Memory B cell (primary cell): ENCODE results near the gene ERMARD.

Source experiments
- ATAC-seq: fragments of 150-1000 bp; cut with Tn5 transposase; 2 replicates; pipeline ENCODE4 v1.10.0; 2021; ENCODE audit warnings: low read depth, mild to moderate bottlenecking, moderate library complexity
- DNase-seq, 2 donors: peaks; one replicate each; pipeline ENCODE4 v3.0.0; 2022; ENCODE audit warnings: low spot score in 2 of 2
- H3K27ac Mint-ChIP-seq: one replicate; pipeline ENCODE4 v1.8.0; 2022; ENCODE audit warnings: mild to moderate bottlenecking, moderate library complexity, mixed read lengths
- H3K27me3 Mint-ChIP-seq: one replicate; pipeline ENCODE4 v1.8.0; 2022; ENCODE audit warnings: mixed read lengths
- H3K36me3 Mint-ChIP-seq: one replicate; pipeline ENCODE4 v1.8.0; 2022; ENCODE audit warnings: mild to moderate bottlenecking, mixed read lengths
- H3K4me1 Mint-ChIP-seq: one replicate; pipeline ENCODE4 v1.8.0; 2022; ENCODE audit warnings: mixed read lengths
- H3K4me3 Mint-ChIP-seq: one replicate; pipeline ENCODE4 v1.8.0; 2022; ENCODE audit warnings: mild to moderate bottlenecking, moderate library complexity, mixed read lengths
- H3K9me3 Mint-ChIP-seq: one replicate; pipeline ENCODE4 v1.8.0; 2022; ENCODE audit warnings: mixed read lengths

Gene ERMARD

GRCh38 chr6:169723991-169724493 is 27.4 kb upstream of the ERMARD start:
- DNase-seq (peak; percentile 38 to 55), ATAC-seq (peak; percentile 49)
- H3K27ac Mint-ChIP-seq = no peak overlapping the region
- no peaks in the 10 kb centered on the region for H3K27me3 Mint-ChIP-seq
- H3K9me3 Mint-ChIP-seq = no peaks in the 10 kb centered on the region
- H3K36me3 Mint-ChIP-seq = no peaks in the 10 kb centered on the region
- H3K4me1 Mint-ChIP-seq = peaks cover 10% of the 10 kb centered on the region
- peak overlapping the region; percentile 65 for H3K4me3 Mint-ChIP-seq

DNA sequence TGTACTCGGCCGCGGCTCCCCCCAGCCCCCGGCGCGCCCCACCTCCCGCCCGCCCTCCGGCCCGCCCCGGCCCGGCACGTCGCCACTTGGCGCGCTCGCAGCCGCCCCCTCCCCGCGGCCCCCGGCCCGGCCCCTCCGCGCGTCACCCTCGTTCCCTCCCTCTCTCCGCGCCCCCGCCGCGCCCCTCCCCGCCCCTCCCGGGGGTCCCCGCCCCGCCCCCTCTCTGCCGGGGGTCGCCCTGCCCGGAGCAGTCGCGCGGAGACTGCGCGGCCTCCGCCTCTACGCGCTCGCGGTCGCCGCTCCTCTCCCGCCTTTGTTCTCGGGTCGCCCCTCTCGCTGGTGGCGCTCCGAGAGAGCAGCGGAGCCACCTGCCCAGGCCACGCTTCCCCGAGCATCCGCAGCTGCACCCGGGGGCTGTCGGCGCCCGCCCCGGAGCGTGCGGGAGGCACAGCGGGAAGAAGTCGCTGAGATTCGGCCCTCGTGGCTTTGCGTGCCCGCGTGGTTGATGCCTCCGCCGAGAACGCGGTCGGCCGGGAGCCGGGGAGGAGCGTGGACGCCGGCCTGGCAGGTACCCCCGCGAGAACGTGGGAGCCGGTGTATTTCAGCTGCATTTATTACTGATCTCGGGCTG is 26.8 kb upstream of the ERMARD start, which contains the start of gene PHF10:
PHF10 (minus strand) TSS at position 7 of the 631 bp plus-strand sequence. CDS start 569 bp downstream, outside the sequence.
- Mint-ChIP-seq H3K4me1 (peaks cover 10% of the 10 kb centered on the region), H3K36me3 (no peaks in the 10 kb centered on the region), H3K9me3 (no peaks in the 10 kb centered on the region), H3K27me3 (no peaks in the 10 kb centered on the region), H3K4me3 (peak within 1 kb of the TSS; percentile 99), H3K27ac (peak within 1 kb of the TSS; percentile 94)
- ATAC-seq (peak; percentile 51), DNase-seq (peak; percentile 51 to 68)

DNA sequence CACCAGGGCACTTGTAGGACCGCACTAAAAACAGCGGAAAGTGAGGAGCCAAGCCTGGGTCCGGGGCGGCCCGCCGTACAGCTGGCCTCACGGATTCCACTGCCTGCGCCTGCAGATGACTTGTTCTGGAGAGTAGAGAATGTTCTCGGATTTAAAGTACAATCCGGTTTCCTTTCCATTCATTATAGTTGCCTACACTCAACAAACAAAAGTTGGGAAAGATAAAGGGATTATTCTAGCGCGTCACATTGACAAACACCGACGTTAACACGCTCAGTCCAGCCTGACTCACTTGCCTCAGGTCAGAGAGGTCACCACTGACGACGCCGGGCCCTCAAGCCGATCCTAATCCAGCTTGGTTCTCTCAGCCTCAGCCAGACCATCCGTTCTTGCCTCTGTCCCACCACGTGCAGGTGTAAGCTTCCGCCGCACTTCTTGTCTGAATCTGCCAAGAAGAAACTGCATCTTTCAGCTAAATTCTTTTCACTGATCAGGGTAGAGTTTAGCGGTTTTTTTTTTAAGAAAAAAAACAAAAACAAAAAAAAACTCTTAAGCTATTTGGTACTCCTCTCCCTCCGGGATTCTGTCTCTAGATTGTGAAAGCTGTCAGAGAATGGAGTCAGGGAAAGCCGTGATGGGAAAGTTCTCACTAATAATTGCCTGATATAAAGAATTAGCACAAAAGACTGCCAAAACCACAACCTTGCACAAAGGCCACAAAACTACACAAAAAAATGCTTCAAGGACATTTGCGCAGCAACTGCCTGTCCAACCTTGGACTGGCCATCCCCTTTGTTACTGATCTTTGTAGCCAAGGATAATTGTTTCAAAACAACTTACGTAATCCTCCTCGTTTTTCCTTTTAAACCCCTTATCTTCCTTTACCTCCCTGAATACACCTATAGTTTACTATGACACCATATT is 26.0 kb upstream of the ERMARD start:
- Mint-ChIP-seq H3K36me3 (no peaks in the 10 kb centered on the region), H3K9me3 (no peaks in the 10 kb centered on the region), H3K4me3 (peak overlapping the region; percentile 80), H3K27me3 (no peaks in the 10 kb centered on the region), H3K27ac (peak overlapping the region; percentile 73), H3K4me1 (peaks cover 10% of the 10 kb centered on the region)
- ATAC-seq (no peak), DNase-seq (no peak)

GRCh38 chr6:169726049-169726400 is 25.4 kb upstream of the ERMARD start:
- Mint-ChIP-seq H3K27ac (peak overlapping the region; percentile 73), H3K9me3 (no peaks in the 10 kb centered on the region), H3K4me3 (peak overlapping the region; percentile 80), H3K27me3 (no peaks in the 10 kb centered on the region), H3K36me3 (no peaks in the 10 kb centered on the region), H3K4me1 (peaks cover 10% of the 10 kb centered on the region)
- ATAC-seq (no peak), DNase-seq (no peak)

- no peaks in the 10 kb centered on the region for H3K36me3 Mint-ChIP-seq
- H3K27ac Mint-ChIP-seq = no peak overlapping the region
- H3K4me3 Mint-ChIP-seq = no peak overlapping the region
These were observed 24.5 kb upstream of the ERMARD start for GRCh38 chr6:169726963-169727362.

GRCh38 chr6:169729961-169730360 is 21.5 kb upstream of the ERMARD start:
- H3K27ac Mint-ChIP-seq = no peak overlapping the region
- H3K4me1 Mint-ChIP-seq = no peaks in the 10 kb centered on the region
- H3K4me3 Mint-ChIP-seq = no peak overlapping the region

More at GRCh38 chr6:169726963-169727362, 24.5 kb upstream of the ERMARD start:
- no peak for ATAC-seq
- no peak for DNase-seq
- H3K4me1 Mint-ChIP-seq = peaks cover 6% of the 10 kb centered on the region
- H3K9me3 Mint-ChIP-seq = no peaks in the 10 kb centered on the region
- no peaks in the 10 kb centered on the region for H3K27me3 Mint-ChIP-seq

GRCh38 chr6:169738204-169738975 is 13.0 kb upstream of the ERMARD start:
- Mint-ChIP-seq H3K4me3 (no peak overlapping the region), H3K27ac (no peak overlapping the region), H3K4me1 (no peaks in the 10 kb centered on the region), H3K9me3 (no peaks in the 10 kb centered on the region), H3K27me3 (peaks cover 6% of the 10 kb centered on the region), H3K36me3 (peaks cover 1% of the 10 kb centered on the region)
- DNase-seq (no peak), ATAC-seq (no peak)

More at GRCh38 chr6:169729961-169730360, 21.5 kb upstream of the ERMARD start:
- Mint-ChIP-seq H3K36me3 (no peaks in the 10 kb centered on the region), H3K9me3 (no peaks in the 10 kb centered on the region), H3K27me3 (no peaks in the 10 kb centered on the region)
- ATAC-seq = no peak
- DNase-seq = no peak

DNA sequence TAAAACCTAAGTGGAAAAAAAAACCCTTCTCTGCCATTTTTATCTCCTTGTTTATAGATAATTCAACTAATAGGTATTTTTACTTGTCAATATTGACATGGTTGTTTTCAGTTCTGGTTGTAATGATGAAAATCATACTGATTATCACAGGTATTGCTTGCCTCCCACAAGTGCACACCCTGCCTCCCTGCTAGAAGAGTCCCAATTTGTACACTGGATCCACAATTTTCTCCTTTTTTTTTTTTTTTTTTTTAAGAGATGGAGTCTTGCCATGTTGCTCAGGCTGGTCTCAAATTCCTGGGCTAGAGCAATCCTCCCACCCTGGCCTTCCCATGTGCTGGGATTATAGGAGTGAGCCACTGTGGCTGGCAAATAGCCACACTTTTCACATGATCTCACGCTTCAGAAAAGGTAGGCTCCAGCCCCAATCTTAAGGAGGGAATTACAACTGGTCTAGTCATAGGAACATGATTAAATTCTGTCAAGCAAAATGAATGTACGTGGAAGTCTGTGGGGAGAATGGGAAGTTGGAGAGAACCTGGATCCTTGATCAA is 12.4 kb upstream of the ERMARD start:
- peaks cover 6% of the 10 kb centered on the region for H3K27me3 Mint-ChIP-seq
- H3K27ac Mint-ChIP-seq = no peak overlapping the region
- H3K9me3 Mint-ChIP-seq = no peaks in the 10 kb centered on the region
- ATAC-seq = no peak
- peaks cover 1% of the 10 kb centered on the region for H3K36me3 Mint-ChIP-seq
- DNase-seq = no peak
- H3K4me1 Mint-ChIP-seq = no peaks in the 10 kb centered on the region
- H3K4me3 Mint-ChIP-seq = no peak overlapping the region

- no peak for ATAC-seq
- peaks cover 2% of the 10 kb centered on the region for H3K27me3 Mint-ChIP-seq
- H3K4me3 Mint-ChIP-seq = no peak overlapping the region
These were observed 10.1 kb upstream of the ERMARD start for GRCh38 chr6:169741344-169741743.

DNA sequence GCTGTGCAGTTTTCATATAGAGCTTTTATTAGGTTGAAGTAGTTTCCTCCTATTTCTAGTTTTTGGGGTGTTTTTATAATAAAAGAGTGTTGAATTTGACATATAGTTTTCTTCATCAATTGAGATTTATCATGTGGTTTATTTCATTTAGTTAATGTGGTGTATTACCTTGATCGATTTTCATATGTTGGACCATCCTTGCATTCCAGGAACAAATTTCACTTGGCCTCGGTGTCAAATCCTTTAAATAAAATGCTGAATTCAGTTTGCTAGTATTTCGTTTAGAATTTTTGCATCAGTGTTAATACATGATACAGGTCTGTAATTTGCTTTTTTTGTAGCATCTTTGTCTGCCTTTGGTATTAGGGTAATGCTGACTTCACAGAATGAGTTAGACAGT is 6.0 kb upstream of the ERMARD start:
- H3K9me3 Mint-ChIP-seq = peaks cover 11% of the 10 kb centered on the region
- H3K36me3 Mint-ChIP-seq = peaks cover 17% of the 10 kb centered on the region
- no peaks in the 10 kb centered on the region for H3K27me3 Mint-ChIP-seq
- no peak for DNase-seq
- no peak for ATAC-seq
- no peak overlapping the region for H3K27ac Mint-ChIP-seq
- H3K4me3 Mint-ChIP-seq = no peak overlapping the region
- H3K4me1 Mint-ChIP-seq = no peaks in the 10 kb centered on the region

More at GRCh38 chr6:169741344-169741743, 10.1 kb upstream of the ERMARD start:
- Mint-ChIP-seq H3K9me3 (peaks cover 3% of the 10 kb centered on the region), H3K27ac (no peak overlapping the region), H3K36me3 (peaks cover 5% of the 10 kb centered on the region), H3K4me1 (no peaks in the 10 kb centered on the region)
- no peak for DNase-seq

GRCh38 chr6:169746556-169746955 is 4.9 kb upstream of the ERMARD start:
- H3K4me1 Mint-ChIP-seq = no peaks in the 10 kb centered on the region

DNA sequence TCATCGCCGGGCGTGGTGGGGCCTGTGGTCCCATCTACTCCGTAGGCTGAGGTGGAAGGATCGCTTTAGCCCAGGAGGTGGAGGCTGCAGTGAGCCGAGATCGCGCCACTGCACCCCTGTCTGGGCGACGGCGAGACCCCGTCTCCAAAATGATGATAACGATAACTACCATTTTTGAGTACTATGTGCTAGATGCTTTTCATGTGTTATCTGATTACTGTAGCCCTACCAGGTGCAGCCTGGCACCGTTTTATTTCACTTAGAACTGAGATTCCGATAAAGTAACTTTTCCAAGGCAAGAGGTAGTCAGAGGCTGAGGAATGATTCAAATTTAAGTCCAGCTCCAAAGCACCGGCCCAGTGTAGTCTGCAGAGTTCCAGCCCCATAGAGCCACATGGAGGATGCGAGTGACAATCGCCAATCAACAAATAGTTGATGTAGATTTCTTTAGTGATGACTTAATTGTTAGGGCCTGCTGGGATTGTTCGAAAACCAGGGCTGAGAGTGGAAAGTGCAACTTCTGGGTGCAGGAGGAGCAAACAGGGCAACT is 727 bp downstream of the ERMARD start:
- ATAC-seq (peak; percentile 27), DNase-seq (no peak)
- Mint-ChIP-seq H3K27me3 (no peaks in the 10 kb centered on the region), H3K36me3 (peaks cover 11% of the 10 kb centered on the region), H3K4me1 (peaks cover 6% of the 10 kb centered on the region), H3K27ac (peak overlapping the region; percentile 98), H3K4me3 (peak overlapping the region; percentile 93), H3K9me3 (peaks cover 3% of the 10 kb centered on the region)

More at GRCh38 chr6:169746556-169746955, 4.9 kb upstream of the ERMARD start:
- no peak for ATAC-seq
- no peak overlapping the region for H3K4me3 Mint-ChIP-seq
- no peaks in the 10 kb centered on the region for H3K27me3 Mint-ChIP-seq
- DNase-seq = no peak
- H3K9me3 Mint-ChIP-seq = peaks cover 11% of the 10 kb centered on the region
- peaks cover 17% of the 10 kb centered on the region for H3K36me3 Mint-ChIP-seq
- H3K27ac Mint-ChIP-seq = no peak overlapping the region

GRCh38 chr6:169755162-169755561 is 3.7 kb downstream of the ERMARD start:
- Mint-ChIP-seq H3K36me3 (peaks cover 25% of the 10 kb centered on the region), H3K9me3 (no peaks in the 10 kb centered on the region), H3K27ac (no peak overlapping the region), H3K4me1 (peaks cover 6% of the 10 kb centered on the region), H3K4me3 (no peak overlapping the region), H3K27me3 (no peaks in the 10 kb centered on the region)
- ATAC-seq (no peak), DNase-seq (no peak)
